ENCODE results near the gene TRAPPC12.
"Not testable (repeated sequence)": the region's sequence is repeated elsewhere in the genome, so short reads cannot be mapped to it uniquely, and the experiment has no call there.

Gene TRAPPC12

DNA sequence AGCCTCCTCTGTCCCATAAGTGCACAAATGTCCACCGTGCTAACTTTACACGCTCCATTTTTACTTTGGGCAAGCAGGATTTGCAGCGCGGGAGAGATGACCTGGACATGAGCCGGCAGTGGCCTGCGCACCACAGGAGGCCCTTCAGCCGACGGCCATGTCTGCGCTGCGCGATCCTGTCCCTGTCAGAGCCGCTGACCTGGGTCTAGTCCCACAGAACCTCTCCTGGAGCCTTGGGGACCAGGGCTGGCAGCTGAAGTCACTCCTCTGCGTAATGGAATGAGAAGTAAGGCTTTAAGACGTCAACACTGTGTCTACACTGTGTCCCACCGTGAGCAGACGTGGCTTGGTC lies 110.2 kb downstream of the TRAPPC12 start:
- peaks cover 14% of the 10 kb centered on the region for H3K4me1 ChIP-seq (ENCODE audit: insufficient read depth, low read length)
- no peak overlapping the region for H3K4me3 ChIP-seq (ENCODE audit: low read length)
- no peak overlapping the region for H2AFZ ChIP-seq (ENCODE audit: low read depth, low read length)
- H3K9me3 ChIP-seq (ENCODE audit: low read length), result peaks cover 10% of the 10 kb centered on the region
- peaks cover 5% of the 10 kb centered on the region for H3K36me3 ChIP-seq (ENCODE audit: insufficient read depth, low read length)
- no peaks in the 10 kb centered on the region for H3K27me3 ChIP-seq (ENCODE audit: insufficient read depth, low read length)

DNA sequence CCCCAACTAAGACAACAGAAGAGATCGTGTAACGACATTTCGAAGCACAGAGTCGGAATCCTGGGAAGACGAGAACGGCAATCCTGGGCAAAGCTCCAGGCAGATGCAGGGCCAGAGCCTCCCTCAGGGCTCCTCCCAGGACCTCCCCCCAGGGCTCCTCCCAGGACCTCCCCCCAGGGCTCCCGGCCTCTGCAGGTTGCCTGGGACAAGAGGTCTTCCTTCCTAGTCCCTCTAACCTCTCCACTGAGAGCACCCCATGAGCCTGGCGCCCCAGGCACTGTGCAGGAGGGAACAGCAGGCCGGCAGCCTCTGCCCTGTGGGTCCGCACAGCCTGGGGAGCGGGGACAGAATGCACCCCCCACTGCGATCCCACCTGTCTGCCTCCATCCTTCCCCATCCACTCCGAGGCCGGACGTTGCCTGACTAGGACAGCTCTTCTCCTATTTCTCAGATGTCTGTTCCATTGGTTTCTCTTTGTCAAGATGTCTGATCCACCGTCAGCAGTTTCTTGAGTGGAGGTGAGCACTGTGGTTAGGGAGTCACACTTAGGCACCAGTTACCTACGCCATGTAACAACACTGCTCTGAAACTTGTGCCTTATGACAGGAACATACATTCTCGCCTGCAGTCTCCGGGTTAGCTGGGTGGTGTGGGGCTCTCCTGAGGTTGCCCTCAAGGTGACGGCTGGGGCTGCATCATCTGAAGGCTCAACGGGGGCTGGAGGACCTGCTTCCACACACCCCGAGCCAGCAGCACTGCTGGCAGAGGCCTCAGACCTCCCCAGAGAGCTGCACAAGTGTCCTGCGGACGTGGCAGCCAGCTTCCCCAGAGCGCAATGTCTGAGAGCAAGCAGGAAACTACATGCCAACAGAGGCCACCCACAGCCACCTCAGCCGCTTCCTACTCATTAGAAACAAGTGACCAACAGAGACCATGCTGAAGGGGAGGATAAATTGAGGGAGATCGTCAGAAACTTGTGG lies 111.0 kb downstream of the TRAPPC12 start:
- no peak overlapping the region for H3K4me3 ChIP-seq (ENCODE audit: low read length)

DNA sequence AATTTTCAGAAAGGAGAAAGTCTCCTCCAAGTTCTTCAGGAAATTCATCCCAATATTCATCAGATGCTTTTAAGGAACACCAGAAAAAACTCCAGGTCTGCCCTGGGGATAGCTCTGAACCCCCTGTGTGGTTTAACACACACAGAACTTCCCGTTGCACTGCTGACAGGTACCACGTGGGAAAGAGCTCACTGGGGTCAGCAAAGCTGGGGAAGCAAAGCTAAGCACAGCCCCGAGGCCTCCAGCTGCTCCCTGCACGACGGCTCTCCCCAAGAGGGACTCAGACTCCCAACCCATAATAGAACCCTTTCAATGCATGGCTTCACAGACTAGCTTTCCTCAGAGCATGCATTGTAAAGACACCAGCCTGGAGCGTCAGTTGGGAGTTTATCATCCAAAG lies 111.8 kb downstream of the TRAPPC12 start:
- Histone ChIP-seq H3K9me3 (ENCODE audit: low read length) (peaks cover 4% of the 10 kb centered on the region), H3K4me1 (ENCODE audit: insufficient read depth, low read length) (peaks cover 14% of the 10 kb centered on the region), H3K27me3 (ENCODE audit: insufficient read depth, low read length) (no peaks in the 10 kb centered on the region), H3K36me3 (ENCODE audit: insufficient read depth, low read length) (no peaks in the 10 kb centered on the region), H2AFZ (ENCODE audit: low read depth, low read length) (no peak overlapping the region), H3K4me3 (ENCODE audit: low read length) (no peak overlapping the region)

More for the DNA sequence above, 111.0 kb downstream of the TRAPPC12 start:
- no peak overlapping the region for H2AFZ ChIP-seq (ENCODE audit: low read depth, low read length)
- peaks cover 10% of the 10 kb centered on the region for H3K9me3 ChIP-seq (ENCODE audit: low read length)
- H3K27me3 ChIP-seq (ENCODE audit: insufficient read depth, low read length), result no peaks in the 10 kb centered on the region
- peaks cover 5% of the 10 kb centered on the region for H3K36me3 ChIP-seq (ENCODE audit: insufficient read depth, low read length)
- H3K4me1 ChIP-seq (ENCODE audit: insufficient read depth, low read length), result peaks cover 14% of the 10 kb centered on the region

DNA sequence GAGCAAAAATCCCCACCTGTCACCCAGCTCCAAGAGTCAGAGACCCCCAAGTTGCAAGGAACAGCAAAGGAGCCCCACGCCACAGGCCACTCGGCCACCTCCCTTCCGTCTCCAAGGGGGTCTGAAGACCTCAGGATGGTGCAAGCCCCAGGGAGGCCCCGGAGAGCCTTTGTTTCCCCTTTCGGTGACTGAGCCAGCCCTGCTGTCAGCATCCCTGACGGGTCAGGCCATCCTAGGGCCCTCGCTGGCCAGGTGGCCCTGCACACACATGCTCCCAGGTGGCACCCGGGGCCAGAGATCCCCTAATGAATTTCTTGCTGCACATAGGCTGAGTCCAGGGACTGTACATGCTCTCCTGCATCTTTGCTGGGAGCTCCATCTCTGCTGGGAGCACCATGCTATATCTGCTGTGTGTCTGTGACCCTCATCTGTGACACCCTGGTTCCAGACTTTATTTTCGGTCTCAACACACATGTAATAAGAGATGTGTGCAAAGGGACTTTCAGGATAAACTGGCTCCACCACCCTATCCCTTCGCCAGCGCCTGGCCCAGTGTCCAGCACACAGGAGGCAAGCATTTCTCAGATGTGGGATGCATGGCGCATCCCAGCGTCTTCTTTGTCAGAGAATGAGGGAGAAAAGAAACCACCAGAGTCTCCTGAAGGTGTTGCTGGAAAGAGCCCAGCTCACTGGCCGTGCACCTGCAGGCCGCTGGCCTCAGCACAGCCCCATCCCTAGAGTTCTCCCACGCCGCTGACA lies 112.4 kb downstream of the TRAPPC12 start:
- Histone ChIP-seq H3K9me3 (ENCODE audit: low read length) (peaks cover under 1% of the 10 kb centered on the region), H3K36me3 (ENCODE audit: insufficient read depth, low read length) (peaks cover 2% of the 10 kb centered on the region), H3K4me3 (ENCODE audit: low read length) (no peak overlapping the region), H3K4me1 (ENCODE audit: insufficient read depth, low read length) (peaks cover 14% of the 10 kb centered on the region), H3K27me3 (ENCODE audit: insufficient read depth, low read length) (no peaks in the 10 kb centered on the region), H2AFZ (ENCODE audit: low read depth, low read length) (no peak overlapping the region)

DNA sequence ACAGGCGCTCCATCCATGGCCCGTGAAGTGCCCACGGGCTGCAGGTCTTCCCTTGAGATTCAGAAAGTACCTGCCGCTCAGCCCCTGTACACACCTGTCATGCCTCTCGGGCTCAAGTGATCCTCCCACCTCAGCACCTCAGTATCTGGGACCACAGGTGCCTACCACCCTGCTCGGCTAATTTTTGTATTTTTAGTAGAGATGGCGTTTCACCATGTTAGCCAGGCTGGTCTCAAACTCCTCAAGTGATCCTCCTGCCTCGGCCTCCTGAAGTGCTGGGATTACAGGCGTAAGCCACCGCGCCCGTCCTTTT lies 112.9 kb downstream of the TRAPPC12 start:
- H2AFZ ChIP-seq (ENCODE audit: low read depth, low read length); H3K27me3 ChIP-seq (ENCODE audit: insufficient read depth, low read length): not testable (repeated sequence)
- peaks cover 14% of the 10 kb centered on the region for H3K4me1 ChIP-seq (ENCODE audit: insufficient read depth, low read length)

DNA sequence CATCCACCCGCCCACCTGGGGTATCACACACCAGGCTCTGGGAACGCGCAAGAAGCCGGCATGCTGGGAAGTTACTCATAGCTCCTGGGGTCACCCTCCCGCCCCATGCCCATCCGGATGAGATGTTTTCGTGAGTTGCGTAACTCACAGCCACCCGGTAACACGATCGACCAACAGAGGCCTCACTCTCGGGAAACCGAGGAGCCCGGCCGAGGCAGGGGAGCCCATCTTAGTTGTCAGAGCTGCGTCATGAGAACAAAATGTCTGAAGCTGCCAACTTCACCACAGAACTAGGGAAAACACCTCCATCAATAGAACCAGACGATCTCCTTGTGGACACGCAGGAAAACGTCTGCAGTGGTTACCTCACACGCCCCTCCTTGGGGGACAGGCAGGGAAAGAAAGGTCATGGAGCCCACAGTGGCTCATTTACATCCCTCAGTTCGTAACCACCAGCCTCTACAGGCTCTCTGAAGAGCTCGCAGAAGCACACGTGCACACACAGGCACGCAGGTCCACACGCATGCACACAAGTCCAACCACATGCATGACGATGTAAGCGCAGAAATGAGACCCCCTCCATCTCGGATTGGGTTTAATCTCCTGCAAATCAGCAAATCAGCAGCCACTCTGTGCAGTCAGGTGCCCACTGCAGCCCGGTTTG lies 113.6 kb downstream of the TRAPPC12 start:
- Histone ChIP-seq H3K4me1 (ENCODE audit: insufficient read depth, low read length) (peaks cover 14% of the 10 kb centered on the region), H3K4me3 (ENCODE audit: low read length) (no peak overlapping the region), H3K36me3 (ENCODE audit: insufficient read depth, low read length) (peaks cover 9% of the 10 kb centered on the region), H3K9me3 (ENCODE audit: low read length) (no peaks in the 10 kb centered on the region), H3K27me3 (ENCODE audit: insufficient read depth, low read length) (no peaks in the 10 kb centered on the region), H2AFZ (ENCODE audit: low read depth, low read length) (no peak overlapping the region)

More for the DNA sequence above, 112.9 kb downstream of the TRAPPC12 start:
- H3K36me3 ChIP-seq (ENCODE audit: insufficient read depth, low read length); H3K4me3 ChIP-seq (ENCODE audit: low read length); H3K9me3 ChIP-seq (ENCODE audit: low read length): not testable (repeated sequence)

DNA sequence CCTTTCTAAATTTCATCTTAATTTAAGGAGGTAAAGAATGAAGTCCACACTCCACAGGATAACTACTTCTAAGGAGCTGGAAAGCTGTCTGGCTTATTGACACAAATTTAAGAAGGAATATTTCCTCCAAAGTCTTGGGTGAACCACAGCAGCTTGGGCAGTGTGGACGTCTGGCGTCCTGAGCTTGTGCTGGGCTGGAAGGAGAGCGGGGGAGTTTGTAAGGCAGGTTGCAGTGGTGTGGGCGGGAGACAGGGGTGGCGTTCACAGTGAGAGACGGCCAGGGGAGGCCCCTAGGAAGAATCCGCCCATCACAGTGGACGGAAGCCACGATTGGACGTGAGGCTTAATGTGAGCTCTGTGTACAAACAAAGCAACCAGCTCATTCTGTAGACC lies 114.1 kb downstream of the TRAPPC12 start:
- no peak overlapping the region for H3K4me3 ChIP-seq (ENCODE audit: low read length)
- H3K27me3 ChIP-seq (ENCODE audit: insufficient read depth, low read length), result no peaks in the 10 kb centered on the region
- peaks cover 13% of the 10 kb centered on the region for H3K36me3 ChIP-seq (ENCODE audit: insufficient read depth, low read length)
- H3K9me3 ChIP-seq (ENCODE audit: low read length), result no peaks in the 10 kb centered on the region
- no peak overlapping the region for H2AFZ ChIP-seq (ENCODE audit: low read depth, low read length)
- peaks cover 14% of the 10 kb centered on the region for H3K4me1 ChIP-seq (ENCODE audit: insufficient read depth, low read length)

DNA sequence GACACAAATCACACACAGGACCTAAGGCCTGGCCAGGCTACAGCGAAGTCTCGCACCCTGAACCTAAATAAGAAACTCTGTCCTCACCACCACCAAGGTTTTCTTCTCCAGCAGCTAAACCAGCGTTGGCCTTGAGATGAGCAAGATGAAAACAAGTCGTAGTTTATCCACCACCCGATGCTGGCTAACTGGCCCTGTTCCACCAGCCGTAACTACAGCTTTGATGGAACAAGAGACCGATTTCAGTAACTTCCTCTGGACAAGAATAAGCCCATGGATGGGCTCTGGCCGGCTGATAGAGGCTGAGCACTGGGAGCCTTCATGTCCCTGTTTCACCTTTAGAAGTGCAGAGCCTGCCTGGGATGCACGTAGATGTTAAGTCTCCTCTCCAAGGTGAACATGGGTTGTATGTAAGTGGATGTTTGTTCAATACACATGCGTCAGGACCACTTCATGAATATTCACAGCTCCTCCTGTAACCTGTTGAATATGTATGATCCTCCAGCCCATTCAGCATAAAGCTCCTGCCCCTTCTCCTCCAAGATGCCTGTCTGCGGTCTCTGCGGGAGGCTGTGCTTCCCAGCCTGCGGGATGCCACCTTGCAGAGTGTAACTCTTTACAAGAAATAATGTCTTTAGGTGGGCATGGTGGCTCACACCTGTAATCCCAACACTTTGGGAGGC lies 115.6 kb downstream of the TRAPPC12 start:
- Histone ChIP-seq H2AFZ (ENCODE audit: low read depth, low read length) (no peak overlapping the region), H3K9me3 (ENCODE audit: low read length) (no peaks in the 10 kb centered on the region), H3K4me3 (ENCODE audit: low read length) (no peak overlapping the region), H3K36me3 (ENCODE audit: insufficient read depth, low read length) (peaks cover 21% of the 10 kb centered on the region), H3K27me3 (ENCODE audit: insufficient read depth, low read length) (no peaks in the 10 kb centered on the region), H3K4me1 (ENCODE audit: insufficient read depth, low read length) (peaks cover 14% of the 10 kb centered on the region)

DNA sequence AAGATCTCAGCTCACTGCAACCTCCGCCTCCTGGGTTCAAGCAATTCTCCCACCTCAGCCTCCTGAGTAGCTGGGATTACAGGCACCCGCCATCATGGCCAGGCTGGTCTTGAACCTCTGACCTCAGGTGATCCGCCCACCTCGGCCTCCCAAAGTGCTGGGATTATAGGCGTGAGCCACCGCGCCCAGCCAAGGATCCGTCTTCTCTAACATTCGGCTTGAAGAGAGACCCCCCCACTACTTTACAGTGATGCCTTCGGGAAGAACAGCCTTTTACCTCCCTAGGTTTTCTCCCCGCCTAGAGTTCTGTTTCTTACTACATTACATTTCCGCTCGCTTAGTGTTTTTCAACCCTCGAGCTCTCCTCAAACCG lies 117.2 kb downstream of the TRAPPC12 start:
- not testable (repeated sequence) for H2AFZ ChIP-seq (ENCODE audit: low read depth, low read length); H3K27me3 ChIP-seq (ENCODE audit: insufficient read depth, low read length); H3K9me3 ChIP-seq (ENCODE audit: low read length); H3K4me3 ChIP-seq (ENCODE audit: low read length)
- H3K4me1 ChIP-seq (ENCODE audit: insufficient read depth, low read length), result peaks cover 14% of the 10 kb centered on the region
- H3K36me3 ChIP-seq (ENCODE audit: insufficient read depth, low read length), result peaks cover 29% of the 10 kb centered on the region

DNA sequence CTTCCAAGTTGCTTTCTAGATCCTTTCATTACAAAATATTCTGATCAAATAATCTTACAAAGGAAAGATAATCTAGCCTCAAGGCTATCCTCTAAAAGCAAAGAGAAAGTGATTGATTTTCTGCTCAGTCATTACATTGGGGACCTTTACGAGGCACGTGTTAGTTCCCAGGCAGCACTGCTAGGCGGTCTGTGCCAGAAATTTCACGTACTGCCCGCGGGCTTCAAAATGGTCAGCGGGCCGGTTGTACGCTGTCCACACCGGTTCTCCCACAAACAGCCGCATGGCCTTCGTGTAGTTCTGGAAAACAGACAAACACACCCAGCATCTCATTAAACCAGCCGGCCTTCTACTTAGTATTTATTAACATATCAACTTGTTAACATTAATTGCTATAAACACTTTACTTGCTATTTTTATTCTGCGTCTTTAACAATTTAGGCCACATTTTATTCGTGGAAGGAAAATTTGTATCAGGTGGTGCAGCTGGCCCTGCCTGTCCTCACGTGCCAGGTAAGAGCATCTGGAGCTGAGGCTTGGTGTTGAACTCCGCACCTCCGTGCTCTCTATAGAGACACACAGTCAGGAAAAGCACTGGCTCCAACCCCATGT lies 119.4 kb downstream of the TRAPPC12 start:
- H3K27me3 ChIP-seq (ENCODE audit: insufficient read depth, low read length), result no peaks in the 10 kb centered on the region
- peaks cover 5% of the 10 kb centered on the region for H3K4me1 ChIP-seq (ENCODE audit: insufficient read depth, low read length)
- peaks cover 29% of the 10 kb centered on the region for H3K36me3 ChIP-seq (ENCODE audit: insufficient read depth, low read length)
- H3K9me3 ChIP-seq (ENCODE audit: low read length), result no peaks in the 10 kb centered on the region
- no peak overlapping the region for H3K4me3 ChIP-seq (ENCODE audit: low read length)
- no peak overlapping the region for H2AFZ ChIP-seq (ENCODE audit: low read depth, low read length)

DNA sequence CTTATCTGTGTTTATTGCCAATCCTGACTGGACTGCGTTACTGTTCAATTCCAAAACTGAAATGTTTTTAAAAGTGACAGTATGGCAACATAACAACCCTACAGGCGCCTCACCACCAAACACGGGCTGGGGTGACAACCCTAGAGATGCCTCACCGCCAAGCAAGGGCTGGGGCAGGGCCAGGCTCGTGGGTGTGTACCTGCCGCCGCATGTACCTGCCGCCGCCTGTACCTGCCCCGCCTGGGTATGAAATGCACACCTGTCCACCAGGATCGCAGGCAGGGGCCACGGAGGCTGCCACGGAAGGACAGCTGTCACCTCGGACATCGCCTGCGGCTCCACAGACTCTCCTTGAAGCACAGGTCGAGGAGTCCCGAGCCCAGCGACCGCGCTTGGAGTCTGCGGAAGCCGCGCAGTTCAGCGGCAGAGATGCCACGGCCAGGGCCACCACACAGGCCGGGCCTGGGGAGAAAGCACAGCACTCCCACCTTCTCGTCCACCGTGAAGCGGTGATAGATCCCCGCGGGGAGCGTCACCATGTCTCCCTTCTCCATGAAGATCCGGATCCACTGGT lies 120.9 kb downstream of the TRAPPC12 start:
- Histone ChIP-seq H2AFZ (ENCODE audit: low read depth, low read length) (no peak overlapping the region), H3K36me3 (ENCODE audit: insufficient read depth, low read length) (peaks cover 35% of the 10 kb centered on the region), H3K4me3 (ENCODE audit: low read length) (no peak overlapping the region), H3K4me1 (ENCODE audit: insufficient read depth, low read length) (no peaks in the 10 kb centered on the region), H3K27me3 (ENCODE audit: insufficient read depth, low read length) (no peaks in the 10 kb centered on the region), H3K9me3 (ENCODE audit: low read length) (no peaks in the 10 kb centered on the region)

DNA sequence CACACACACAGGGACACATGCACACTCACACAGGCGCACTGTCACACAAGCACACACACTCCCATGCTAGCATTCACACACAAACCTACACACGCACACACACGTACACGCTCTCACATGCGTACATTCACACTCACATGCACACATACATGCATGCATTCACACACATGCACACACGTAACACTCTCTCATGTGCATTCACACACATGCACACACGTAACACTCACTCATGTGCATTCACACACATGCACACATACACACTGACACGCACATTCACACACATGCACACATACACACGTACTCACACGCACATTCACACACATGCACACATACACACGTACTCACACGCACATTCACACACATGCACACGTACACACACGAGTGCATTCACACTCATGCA lies 123.6 kb downstream of the TRAPPC12 start:
- Histone ChIP-seq H3K4me3 (ENCODE audit: low read length) (no peak overlapping the region), H3K4me1 (ENCODE audit: insufficient read depth, low read length) (no peaks in the 10 kb centered on the region), H3K36me3 (ENCODE audit: insufficient read depth, low read length) (peaks cover 26% of the 10 kb centered on the region), H3K9me3 (ENCODE audit: low read length) (no peaks in the 10 kb centered on the region), H3K27me3 (ENCODE audit: insufficient read depth, low read length) (no peaks in the 10 kb centered on the region), H2AFZ (ENCODE audit: low read depth, low read length) (no peak overlapping the region)
